ENCODE measurements around the gene PTCRA.
A peak's percentile ranks its signal among the peaks of the same experiment; 100 is the strongest.
"Not testable (repeated sequence)": the region's sequence is repeated elsewhere in the genome, so short reads cannot be mapped to it uniquely, and the experiment has no call there.

Gene PTCRA

DNA sequence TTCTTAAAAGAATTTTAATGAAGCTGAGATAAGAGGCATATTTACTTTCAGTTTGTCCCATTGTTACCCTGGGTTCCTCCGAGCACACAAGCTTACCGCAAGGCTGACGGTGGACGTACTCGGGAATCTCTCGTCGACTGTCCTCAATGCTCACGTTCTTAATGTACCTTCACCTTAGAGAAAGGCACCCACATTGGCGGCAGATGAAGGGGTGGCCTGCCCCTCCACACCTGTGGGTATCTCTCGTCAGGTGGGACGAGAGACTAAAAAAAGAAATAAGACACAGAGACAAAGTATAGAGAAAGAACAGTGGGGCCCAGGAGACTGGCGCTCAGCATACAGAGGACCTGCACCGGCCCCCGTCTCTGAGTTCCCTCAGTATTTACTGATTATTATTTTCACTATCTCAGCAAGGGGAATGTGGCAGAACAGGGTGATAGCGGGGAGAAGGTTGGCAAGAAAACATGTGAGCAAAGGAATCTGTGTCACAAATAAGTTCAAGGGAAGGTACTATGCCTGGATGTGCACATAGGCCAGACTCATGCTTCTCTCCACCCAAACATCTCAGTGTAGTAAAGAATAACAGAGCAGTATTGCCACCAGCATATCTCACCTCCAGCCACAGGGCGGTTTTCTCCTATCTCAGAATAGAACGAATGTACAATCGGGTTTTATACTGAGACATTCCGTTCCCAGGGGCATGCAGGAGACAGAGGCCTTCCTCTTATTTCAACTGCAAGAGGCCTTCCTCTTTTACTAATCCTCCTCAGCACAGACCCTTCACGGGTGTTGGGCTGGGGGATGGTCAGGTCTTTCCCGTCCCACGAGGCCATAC, 13.2 kb upstream of the PTCRA start:
- DNase-seq (ENCODE audit: low read depth in 2 of 2): not testable (repeated sequence)

DNA sequence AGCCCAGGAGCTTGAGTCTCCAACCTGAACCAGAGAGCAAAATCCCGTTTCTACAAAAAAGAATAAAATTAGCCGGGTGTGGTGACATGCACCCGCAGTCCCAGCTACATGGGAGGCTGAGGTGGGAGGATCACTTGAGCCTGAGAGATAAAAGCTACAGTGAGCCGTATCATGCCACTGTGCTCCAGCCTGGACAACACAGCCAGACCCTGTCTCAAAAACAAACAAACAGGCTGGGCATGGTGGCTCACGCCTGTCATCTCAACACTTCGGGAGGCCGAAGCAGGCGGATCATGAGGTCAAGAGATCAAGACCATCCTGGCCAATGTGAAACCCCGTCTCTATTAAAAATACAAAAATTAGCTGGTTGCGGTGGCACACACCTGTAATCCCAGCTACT, 11.4 kb upstream of the PTCRA start:
- no peak for DNase-seq (ENCODE audit: low read depth in 2 of 2)

DNA sequence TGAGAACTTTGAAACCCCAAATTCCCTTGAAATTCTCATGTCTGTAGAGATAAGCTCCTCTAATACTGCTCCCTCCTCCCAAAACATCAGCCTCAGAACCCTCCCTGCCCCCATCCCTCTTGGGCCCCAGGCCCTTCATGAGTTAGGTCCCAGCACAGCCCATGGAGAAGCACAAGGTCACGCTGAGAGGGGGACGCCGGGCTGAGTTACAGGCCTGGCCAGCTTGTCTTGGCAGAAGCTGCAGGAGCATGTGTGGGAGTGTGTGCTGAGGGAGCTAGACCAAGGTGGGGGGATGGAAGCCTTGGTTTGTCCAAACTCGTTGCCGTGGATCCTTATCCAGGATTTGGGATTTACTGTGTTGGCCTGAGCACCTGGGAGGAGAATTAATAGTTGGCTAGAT, 8.5 kb upstream of the PTCRA start:
- no peak for DNase-seq (ENCODE audit: low read depth in 2 of 2)

DNA sequence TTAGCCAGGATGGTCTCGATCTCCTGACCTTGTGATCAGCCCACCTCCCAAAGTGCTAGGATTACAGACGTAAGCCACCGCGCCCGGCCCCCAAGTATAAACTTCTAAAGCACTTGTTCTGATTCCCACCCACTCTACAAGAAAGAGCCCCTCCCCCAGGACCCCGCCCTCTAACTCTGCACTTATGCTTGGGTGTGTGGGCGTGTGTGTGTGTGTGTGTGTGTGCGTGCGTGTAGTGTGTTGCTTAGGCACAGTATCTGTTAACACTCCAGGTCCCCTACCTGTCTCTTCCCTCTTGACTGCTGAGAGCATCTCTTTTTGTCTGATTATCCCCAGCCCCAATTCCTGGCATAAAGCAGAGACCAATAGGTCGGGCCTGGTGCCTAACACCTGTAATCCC, 6.0 kb upstream of the PTCRA start:
- DNase-seq (ENCODE audit: low read depth in 2 of 2): no peak

DNA sequence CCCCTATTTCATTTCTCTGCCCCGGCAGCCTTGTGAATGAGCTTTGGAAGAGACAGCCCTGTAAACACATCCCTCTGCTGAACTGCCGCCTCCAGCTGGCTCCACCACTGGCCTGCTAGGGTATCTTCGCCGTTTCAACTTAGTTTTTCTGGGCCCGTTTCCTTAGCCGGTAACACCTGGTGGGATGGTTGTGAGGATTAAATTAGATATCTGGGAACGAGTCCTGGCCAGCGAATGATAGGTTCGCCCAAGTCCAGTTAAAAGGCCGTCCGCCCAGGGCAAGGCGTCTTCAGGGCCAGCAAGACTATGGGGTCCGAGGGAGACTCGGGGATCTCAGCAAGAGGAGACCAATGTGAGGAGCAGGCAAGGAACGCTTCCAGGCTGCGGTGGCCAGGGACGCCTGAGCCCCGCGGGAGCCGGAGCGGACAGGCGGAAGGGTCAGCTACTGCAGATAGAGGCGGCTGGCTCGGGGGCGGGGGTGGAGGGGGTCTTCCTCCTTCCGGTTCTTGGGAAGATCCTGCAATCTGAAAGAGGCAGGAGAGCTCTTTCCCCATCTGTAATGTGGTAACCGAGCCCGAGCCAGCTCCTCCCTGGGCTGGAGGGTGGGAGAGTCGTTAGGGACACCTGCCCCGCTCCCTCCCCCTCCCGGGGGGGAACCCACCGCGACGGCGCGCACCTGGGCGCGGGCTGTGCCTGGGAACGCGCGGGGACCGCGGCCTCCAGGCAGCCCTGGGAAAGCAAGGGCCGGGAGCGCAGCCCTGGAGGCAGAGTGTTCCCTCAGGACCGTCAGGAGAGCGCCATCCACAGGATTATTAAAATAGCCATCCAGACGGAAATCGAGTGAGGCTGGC, 4.5 kb upstream of the PTCRA start:
- DNase-seq (ENCODE audit: low read depth in 2 of 2): no peak

DNA sequence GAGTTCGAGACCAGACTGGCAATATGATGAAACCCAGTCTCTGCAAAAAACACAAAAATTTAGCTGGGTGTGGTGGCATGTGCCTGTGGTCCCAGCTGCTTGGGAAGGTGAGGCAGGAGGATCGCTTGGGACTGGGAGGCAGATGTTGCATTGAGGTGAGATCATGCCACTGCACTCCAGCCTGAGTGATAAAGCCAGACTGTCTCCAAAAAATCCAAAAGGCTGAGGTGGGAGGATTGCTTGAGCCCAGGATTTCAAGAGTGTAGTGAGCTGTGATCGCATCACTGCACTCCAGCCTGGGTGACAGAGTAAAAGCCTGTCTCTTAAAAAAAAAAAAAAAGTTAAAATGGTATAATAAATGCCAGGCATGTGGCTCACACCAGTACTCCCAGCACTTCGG, 1.3 kb upstream of the PTCRA start:
- no peak for DNase-seq (ENCODE audit: low read depth in 2 of 2)

DNA sequence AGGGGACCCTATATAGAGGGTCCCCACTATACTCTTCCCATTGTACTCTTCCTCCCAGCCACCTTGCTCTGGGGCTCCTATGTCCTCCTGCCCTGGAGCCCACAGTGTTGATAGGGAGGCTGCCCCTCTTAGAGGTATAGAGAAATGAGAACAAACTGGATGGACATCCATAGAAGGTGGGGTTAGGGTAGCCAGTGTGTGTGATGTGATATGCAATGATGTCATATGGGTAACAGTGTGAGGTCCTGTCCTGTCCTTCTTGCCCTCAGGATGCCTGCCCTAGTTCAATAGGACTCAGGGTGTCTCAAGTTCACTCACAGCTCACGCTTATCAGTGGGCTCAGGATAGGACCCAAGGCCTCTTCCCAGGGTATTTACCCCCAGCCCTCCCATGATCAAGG, 435 bp downstream of the PTCRA start:
- DNase-seq (ENCODE audit: low read depth in 2 of 2): no peak

DNA sequence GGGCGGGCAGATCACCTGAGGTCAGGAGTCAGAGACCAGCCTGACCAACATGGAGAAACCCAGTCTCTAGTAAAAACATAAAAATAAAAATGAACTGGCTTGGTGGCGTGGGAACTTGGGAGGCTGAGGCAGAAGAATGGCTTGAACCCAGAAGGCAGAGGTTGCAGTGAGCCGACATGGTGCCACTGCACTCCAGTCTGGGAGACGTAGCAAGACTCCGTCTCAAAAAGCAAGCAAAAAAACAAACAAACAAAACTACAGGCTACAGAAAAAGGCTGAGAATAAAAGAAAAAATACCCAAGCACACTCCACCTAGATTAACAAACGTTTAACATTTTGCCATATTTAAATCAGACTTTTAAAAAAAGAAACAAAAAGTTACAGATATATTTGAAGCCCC, 5.9 kb downstream of the PTCRA start:
- no peak for DNase-seq (ENCODE audit: low read depth in 2 of 2)

DNA sequence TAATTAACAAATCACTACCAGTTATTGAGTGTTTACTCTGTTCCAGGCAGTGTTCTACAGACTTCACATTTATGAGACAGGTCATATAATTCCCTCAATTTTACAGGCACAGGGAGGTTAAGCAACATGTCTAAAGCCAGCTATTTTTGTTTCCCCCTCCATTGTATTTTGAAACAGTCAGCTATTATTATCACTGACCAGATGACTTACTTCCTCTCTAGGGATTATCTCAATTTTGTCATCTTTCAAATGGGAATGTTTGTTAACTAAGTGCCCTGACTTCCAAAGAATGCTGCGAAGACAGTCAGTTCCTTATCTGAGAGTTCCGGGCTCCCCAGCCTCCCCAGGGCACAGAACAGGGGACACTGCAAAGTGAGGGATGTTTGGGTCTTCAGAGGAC, 7.8 kb downstream of the PTCRA start:
- DNase-seq (ENCODE audit: low read depth in 2 of 2): no peak

DNA sequence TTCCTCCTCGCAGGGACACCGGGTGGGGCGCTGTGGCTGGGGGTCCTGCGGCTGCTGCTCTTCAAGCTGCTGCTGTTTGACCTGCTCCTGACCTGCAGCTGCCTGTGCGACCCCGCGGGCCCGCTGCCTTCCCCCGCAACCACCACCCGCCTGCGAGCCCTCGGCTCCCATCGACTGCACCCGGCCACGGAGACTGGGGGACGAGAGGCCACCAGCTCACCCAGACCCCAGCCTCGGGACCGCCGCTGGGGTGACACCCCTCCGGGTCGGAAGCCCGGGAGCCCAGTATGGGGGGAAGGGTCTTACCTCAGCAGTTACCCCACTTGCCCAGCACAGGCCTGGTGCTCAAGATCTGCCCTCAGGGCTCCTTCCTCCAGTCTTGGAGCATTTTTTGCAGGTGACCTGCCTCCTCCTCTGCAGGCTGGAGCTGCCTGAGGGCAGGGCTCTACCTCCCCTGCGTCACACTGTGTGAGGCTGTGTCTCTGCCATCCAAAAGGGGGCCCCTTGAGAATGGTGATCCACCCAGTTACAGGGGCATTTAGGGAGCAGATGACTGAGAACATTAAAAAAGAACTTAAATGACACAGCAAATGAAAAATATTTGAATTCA, 9.5 kb downstream of the PTCRA start:
- DNase-seq (ENCODE audit: low read depth in 2 of 2): no peak

DNA sequence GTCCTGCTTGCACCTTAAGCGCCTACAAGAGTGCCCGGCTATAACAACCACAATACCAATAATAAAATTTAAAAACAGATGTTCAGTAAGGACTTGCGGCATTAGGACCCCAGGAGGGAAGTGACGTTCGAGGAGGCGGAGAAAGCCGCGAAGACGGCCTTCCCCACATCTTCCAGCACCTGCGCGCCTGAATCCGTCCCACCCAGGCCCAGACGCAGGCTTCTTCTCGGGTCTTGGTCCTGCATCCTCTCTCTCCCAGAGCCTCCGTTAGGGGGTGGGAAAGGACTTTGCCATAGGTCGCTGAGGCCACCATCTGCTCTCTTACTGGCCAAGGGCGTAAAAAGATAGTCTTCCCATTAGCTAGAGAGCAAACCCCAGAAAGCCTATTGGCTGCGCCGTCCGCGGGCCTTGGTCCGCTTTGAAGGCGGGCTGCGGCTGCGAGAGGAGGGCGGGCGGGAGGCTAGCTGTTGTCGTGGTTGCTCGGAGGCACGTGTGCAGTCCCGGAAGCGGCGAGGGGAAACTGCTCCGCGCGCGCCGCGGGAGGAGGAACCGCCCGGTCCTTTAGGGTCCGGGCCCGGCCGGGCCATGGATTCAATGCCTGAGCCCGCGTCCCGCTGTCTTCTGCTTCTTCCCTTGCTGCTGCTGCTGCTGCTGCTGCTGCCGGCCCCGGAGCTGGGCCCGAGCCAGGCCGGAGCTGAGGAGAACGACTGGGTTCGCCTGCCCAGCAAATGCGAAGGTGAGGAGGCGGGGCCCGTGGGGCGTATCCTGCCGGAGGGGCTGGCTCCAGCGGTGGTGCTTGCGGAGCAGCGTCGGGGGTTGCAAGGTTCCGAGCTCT, 13.3 kb downstream of the PTCRA start, which contains the start of gene CNPY3:
CNPY3 (plus strand) TSS at position 495 of the 835 bp plus-strand sequence; CDS start at position 586, 91 bp downstream.
- DNase-seq (ENCODE audit: low read depth in 2 of 2): peak; percentile 78 to 82

DNA sequence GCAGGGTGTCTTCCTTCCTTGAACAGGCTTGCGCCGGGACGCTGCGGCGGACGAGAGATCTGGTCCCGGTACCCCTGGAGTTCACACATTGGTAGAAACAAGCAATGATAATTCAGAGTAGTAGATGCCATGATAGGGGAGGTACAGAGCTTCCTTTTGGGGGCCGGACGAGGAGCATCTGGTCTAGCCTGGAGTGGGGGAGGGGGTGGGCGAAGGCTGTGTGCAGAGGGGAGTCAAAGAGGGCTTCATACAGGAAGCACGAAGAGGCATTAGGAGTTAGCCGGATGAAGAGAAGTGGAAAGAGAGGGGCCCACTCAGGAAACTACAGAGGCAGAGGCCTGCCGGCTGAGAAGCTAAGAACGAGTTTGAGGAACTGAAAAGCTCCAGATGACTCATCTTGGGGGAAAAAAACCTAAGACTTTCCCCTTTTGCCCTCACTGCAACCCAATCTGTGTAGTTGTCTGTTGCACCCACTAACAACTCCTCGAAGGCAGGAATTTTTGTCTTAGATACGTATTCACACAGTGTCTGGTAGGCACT, 14.0 kb downstream of the PTCRA start:
- peak; percentile 38 to 43 for DNase-seq (ENCODE audit: low read depth in 2 of 2)

DNA sequence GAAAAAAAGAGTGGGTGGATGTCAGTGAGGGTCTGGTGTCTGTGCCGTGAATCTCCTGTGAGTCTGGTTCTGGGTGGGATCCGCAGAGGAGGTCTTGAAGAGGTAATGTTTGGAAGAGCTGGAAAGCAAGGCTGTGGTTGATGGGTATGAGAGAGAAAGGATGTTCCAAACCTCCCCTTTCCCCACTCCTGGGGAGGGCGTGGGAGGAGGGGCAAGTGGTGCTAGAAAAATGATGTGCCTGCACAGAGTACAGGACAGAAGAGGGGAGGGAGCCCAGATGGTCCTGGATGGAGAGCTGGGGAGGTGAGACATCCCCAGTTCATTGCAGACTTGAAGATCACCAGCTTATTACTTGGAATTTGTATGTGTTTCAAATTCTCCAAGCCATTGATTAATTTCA, 16.6 kb downstream of the PTCRA start:
- DNase-seq (ENCODE audit: low read depth in 2 of 2): no peak

DNA sequence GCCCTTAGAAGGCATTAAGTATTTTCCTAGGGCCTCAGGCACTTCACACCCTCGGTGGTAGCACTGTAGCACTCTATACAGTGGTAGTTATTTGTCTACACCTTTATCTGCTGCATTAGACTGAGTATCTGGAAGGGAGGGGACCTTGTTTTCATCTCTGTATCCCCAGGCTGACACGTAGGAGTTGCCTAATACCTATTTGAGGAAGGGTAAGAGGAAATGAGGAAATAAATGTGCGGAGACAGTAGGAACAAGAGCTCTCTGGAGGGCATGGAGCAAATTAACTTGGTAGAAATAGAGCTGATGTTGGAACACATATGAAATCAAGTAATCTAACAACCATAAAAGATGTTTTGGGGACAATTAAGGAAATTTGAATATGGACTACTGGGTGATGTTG, 17.4 kb downstream of the PTCRA start:
- no peak for DNase-seq (ENCODE audit: low read depth in 2 of 2)

DNA sequence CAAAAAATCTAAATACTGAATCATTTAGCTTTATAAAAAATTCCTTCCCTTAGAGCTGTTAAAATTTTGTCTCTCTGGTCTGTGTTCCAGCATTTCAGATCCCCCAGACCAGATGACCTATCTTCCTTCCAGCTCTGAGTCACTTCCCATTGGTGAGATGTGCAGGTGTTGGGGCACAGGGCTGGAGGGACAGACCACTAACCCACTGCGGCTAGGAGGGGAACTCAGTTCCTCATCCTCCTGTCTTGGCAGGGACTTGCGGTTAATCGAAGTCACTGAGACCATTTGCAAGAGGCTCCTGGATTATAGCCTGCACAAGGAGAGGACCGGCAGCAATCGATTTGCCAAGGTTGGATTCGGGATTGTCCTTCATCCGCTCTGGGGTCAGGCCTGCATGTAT, 19.5 kb downstream of the PTCRA start:
- no peak for DNase-seq (ENCODE audit: low read depth in 2 of 2)

DNA sequence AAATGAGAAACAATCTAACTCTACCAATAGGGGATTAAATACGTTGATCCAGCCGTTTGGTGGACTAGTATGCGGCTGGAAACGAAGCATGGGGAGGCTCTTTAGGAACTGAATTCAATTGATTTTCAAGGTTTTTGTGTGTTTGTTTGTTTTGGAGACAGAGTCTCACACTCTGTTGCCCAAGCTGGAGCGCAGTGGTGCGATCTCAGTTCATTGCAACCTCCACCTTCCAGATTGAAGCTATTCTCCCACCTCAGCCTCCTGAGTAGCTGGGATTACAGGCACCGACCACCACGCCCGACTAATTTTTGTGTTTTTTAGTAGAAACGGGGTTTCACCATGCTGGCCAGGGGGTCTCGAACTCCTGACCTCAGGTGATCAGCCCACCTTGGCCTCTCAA, 20.5 kb downstream of the PTCRA start:
- DNase-seq (ENCODE audit: low read depth in 2 of 2): no peak

DNA sequence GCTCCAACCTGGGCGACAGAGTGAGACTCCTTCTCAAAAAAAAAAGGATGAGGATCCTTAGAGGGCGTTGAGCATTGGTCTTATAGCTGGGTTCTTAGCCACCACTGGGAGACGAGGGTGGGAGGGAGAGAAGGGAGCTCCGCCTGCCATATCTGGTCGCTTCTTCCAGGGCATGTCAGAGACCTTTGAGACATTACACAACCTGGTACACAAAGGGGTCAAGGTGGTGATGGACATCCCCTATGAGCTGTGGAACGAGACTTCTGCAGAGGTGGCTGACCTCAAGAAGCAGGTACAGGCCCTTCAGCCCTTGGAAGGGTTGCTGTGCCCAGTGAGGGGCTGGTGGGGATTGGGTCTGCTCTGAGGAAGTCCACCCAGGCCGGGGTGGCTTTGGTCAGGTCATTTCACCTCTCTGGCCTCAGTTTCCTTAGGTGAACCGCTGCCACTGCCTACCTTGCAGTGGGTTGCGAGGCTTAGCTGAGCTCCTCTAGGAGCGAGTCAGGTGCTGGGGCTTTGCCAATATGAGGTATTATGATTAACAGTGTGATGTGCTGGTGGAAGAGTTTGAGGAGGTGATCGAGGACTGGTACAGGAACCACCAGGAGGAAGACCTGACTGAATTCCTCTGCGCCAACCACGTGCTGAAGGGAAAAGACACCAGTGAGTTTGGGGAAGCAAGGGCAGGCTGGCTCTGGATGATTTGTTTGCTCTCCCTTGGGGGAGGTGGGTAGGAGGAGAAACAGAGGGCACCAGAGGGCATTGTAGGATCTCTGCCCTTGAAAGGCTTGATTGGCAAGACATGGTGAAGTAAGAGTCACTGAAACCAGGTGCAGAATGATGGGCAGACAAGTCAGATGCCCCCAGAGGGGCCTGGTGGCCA, 21.9 kb downstream of the PTCRA start:
- DNase-seq (ENCODE audit: low read depth in 2 of 2): no peak

DNA sequence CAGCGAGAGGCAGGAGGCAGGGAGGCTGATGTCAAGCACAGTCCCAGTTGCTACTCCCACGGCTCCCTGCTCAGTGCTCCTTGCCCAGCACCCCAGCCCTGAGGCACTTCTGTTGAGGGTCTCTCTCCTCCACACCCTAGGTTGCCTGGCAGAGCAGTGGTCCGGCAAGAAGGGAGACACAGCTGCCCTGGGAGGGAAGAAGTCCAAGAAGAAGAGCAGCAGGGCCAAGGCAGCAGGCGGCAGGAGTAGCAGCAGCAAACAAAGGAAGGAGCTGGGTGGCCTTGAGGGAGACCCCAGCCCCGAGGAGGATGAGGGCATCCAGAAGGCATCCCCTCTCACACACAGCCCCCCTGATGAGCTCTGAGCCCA, 22.6 kb downstream of the PTCRA start:
- DNase-seq (ENCODE audit: low read depth in 2 of 2): no peak

DNA sequence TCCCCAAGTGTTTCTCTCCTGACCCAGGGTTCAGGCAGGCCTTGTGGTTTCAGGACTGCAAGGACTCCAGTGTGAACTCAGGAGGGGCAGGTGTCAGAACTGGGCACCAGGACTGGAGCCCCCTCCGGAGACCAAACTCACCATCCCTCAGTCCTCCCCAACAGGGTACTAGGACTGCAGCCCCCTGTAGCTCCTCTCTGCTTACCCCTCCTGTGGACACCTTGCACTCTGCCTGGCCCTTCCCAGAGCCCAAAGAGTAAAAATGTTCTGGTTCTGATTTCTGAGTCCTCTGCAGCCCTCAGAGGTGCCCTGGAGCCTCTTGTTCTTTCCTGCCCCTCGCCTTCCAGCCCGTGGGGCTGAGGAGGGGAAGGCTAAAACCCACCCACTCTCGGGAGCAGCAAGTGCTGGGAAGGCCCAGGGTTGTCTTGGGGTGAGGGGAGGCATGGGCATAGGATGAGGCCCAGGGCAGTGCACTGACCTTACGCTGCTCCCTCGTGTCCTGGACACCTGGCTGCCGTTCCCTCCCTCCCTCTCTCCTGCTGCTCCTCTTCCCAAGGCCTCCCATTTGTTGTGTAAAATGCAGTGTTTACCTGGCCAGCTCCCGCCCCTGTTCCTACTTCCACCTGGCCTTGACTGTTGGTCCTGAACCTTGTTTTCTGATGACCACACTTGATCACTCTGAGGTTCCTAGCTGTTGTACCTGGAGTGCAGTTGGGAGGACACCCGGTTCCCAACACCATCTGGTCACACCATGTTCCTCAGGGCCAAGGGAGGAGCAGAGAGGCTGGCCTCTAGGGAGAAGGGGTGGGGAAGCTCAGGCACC, 23.3 kb downstream of the PTCRA start:
- DNase-seq (ENCODE audit: low read depth in 2 of 2): no peak

DNA sequence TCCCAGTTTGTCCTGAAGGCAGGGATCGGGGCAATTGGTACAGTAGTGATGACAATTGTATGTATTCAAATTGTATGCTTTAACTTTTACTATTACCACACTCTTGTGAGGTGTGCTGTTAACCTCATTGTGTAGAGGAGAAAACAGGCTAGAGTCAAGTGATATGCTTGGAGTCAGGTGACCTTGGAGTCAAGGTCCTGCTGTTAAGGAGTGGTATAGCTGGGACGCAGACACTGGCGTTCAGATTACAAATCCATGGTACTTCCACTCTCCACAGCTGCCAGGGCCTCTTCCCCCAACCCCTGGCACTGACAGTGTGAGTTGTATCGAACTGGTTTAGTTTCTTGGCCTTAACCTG, 23.9 kb downstream of the PTCRA start:
- DNase-seq (ENCODE audit: low read depth in 2 of 2): no peak
